Glutamatergic neuron (in vitro differentiated cells): ENCODE measurements around the gene ADORA2A. TPM values are rescaled to one million over a fixed set of nuclear protein-coding genes. Genes with fewer than 3 reads are reported as not detected.

Experiments
- DNase-seq: peaks from one replicate; pipeline ENCODE4 v3.0.0; 2022
- H3K27ac Mint-ChIP-seq: one replicate; pipeline ENCODE4 v1.8.0; 2020; ENCODE audit warnings: mild to moderate bottlenecking, mixed read lengths, inconsistent platforms; ENCODE audit not compliant: unreplicated experiment
- H3K27me3 Mint-ChIP-seq: one replicate; pipeline ENCODE4 v1.8.0; 2020; ENCODE audit warnings: mild to moderate bottlenecking, moderate library complexity, mixed read lengths, inconsistent platforms; ENCODE audit not compliant: unreplicated experiment
- H3K36me3 Mint-ChIP-seq: one replicate; pipeline ENCODE4 v1.8.0; 2020; ENCODE audit warnings: mild to moderate bottlenecking, mixed read lengths, inconsistent platforms; ENCODE audit not compliant: unreplicated experiment
- H3K4me1 Mint-ChIP-seq: one replicate; pipeline ENCODE4 v1.8.0; 2020; ENCODE audit warnings: mild to moderate bottlenecking, low read depth, mixed read lengths, inconsistent platforms; ENCODE audit not compliant: unreplicated experiment
- H3K4me3 Mint-ChIP-seq: one replicate; pipeline ENCODE4 v1.8.0; 2020; ENCODE audit warnings: mild to moderate bottlenecking, mixed read lengths, inconsistent platforms; ENCODE audit not compliant: unreplicated experiment
- H3K9me3 Mint-ChIP-seq: one replicate; pipeline ENCODE4 v1.8.0; 2020; ENCODE audit warnings: mild to moderate bottlenecking, moderate library complexity, mixed read lengths, inconsistent platforms; ENCODE audit not compliant: unreplicated experiment
- total RNA-seq: library from RNA; stranded (reverse); fragmentation: NEBNext Ultra II Directional; extraction: Animal tissue kit (Norgen Biotek cat#: 25700); gene quantifications from one replicate; pipeline ENCODE4 v1.2.1, GENCODE V29; 2021; ENCODE audit not compliant: unreplicated experiment
- TF ChIP-seq, protein P1 (sequence below): fragments of 200-600 bp; sonication (generic); IDR thresholded peaks from one replicate; pipeline ENCODE4 v1.5.0; 2021; ENCODE audit not compliant: partially characterized antibody, unreplicated experiment

The ADORA2A gene
- total RNA-seq, 1 donor from 2014 or later = 15.9 TPM

DNA sequence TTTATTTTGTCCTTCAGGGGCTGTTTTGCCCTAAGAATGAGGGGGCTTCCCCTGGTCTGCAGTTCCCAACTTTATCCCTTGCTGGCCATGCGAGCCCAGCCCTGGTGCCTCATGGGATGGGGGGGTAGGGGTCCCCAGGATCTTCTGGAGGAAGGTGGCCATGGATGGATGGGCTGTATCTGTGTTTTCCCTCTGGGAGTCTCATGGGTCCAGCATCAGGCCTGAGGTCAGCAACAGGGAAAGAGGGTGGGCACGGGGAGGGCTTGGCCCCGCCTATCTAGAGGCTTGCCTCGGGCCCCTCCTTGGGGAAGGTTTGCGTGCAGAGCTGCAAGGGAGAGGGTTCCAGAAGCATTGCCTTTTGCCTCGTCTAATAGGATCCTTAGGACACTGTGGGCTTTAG, 10.8 kb upstream of the ADORA2A start:
- Mint-ChIP-seq H3K4me3 (peak overlapping the region; percentile 45), H3K36me3 (no peaks in the 10 kb centered on the region), H3K9me3 (peaks cover 26% of the 10 kb centered on the region), H3K27ac (peak overlapping the region; percentile 90), H3K27me3 (peaks cover 23% of the 10 kb centered on the region), H3K4me1 (peaks cover 35% of the 10 kb centered on the region)
- TF ChIP-seq, protein P1, sequence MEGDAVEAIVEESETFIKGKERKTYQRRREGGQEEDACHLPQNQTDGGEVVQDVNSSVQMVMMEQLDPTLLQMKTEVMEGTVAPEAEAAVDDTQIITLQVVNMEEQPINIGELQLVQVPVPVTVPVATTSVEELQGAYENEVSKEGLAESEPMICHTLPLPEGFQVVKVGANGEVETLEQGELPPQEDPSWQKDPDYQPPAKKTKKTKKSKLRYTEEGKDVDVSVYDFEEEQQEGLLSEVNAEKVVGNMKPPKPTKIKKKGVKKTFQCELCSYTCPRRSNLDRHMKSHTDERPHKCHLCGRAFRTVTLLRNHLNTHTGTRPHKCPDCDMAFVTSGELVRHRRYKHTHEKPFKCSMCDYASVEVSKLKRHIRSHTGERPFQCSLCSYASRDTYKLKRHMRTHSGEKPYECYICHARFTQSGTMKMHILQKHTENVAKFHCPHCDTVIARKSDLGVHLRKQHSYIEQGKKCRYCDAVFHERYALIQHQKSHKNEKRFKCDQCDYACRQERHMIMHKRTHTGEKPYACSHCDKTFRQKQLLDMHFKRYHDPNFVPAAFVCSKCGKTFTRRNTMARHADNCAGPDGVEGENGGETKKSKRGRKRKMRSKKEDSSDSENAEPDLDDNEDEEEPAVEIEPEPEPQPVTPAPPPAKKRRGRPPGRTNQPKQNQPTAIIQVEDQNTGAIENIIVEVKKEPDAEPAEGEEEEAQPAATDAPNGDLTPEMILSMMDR = no peak
- peak; percentile 25 for DNase-seq

DNA sequence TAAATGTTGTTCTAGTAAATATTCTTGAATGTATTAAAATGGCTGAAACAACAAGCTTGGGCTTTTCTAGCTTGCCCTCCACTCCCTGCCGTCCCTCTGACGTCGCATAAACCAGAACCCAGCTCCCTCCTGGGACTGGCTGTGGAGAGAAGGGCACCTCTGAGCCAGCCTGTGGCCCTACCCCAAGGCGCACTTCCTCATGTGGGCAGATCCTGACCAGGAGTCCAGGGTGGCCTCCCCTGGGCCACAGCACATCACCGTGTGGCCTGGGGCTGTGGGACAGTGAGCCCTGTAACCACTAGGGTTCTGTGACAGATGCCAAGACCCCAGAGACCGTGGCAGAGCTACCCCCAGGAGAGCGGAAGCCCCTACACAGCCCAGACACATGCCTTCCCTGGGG, 10.2 kb upstream of the ADORA2A start:
- TF ChIP-seq, protein P1 = no peak
- Mint-ChIP-seq H3K27ac (peak overlapping the region; percentile 90), H3K27me3 (peaks cover 22% of the 10 kb centered on the region), H3K4me1 (peaks cover 35% of the 10 kb centered on the region), H3K9me3 (peaks cover 24% of the 10 kb centered on the region), H3K4me3 (no peak overlapping the region), H3K36me3 (no peaks in the 10 kb centered on the region)
- no peak for DNase-seq

GRCh38 chr22:24417901-24418641, 9.3 kb upstream of the ADORA2A start:
- no peak for DNase-seq
- Mint-ChIP-seq H3K9me3 (peaks cover 21% of the 10 kb centered on the region), H3K36me3 (no peaks in the 10 kb centered on the region), H3K27ac (no peak overlapping the region), H3K4me1 (peaks cover 32% of the 10 kb centered on the region), H3K4me3 (no peak overlapping the region), H3K27me3 (peaks cover 25% of the 10 kb centered on the region)
- TF ChIP-seq, protein P1 = no peak

DNA sequence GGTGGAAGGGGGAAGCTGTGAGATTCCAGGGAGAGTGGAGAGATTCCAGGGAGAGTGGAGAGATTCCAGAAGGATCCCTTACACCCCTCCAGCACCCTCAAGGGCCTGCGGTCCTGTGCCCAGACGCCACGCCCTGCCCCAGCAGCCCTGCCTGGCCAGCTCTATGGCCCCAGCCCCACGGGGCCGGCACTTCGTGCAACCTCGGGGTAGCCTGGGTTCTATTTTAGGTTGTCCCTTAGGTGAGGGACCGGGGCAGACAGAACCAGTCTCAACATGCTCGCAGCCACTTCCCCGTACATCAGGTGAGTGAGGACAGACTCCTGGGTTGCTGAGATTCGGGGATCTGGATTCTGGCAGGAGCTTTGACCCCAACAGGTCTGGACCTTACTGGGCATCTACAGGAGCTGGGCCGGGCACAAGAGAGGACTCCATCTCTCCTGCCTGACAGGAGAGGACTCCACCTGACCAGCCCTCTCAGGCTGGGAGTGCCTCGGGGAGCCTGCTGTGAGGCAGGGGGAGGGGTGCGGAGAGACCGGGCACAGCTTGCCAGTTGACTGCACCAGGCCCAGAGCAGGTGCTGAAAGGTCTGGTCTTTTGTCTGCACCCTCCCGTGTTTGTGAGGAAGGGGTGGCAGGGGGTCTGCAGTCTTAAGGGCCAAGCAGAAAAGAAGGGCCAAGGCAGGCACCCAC, 8.5 kb upstream of the ADORA2A start:
- Mint-ChIP-seq H3K4me3 (no peak overlapping the region), H3K27me3 (peaks cover 26% of the 10 kb centered on the region), H3K27ac (no peak overlapping the region), H3K4me1 (peaks cover 26% of the 10 kb centered on the region), H3K36me3 (no peaks in the 10 kb centered on the region), H3K9me3 (peaks cover 21% of the 10 kb centered on the region)
- DNase-seq = peak; percentile 21
- TF ChIP-seq, protein P1 = no peak

DNA sequence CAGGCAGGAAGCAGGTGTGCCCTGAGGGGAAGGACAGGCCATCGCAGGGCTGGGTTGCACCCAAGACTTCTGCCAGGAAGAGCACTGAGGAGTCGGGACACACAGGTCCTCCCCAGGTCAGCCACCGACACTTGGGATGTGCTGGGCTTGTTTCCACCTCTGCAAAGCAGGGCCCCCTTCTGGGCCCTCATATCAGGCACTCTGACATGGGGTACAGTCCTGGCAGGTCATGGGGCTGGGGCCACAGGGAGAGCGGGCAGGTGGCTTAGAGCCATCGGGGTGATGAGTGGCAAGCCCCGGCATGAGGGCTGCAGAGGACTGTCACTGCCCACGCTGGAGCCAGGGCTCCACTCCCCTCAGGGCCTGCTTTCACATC, 7.9 kb upstream of the ADORA2A start:
- TF ChIP-seq, protein P1 = no peak
- Mint-ChIP-seq H3K9me3 (peaks cover 21% of the 10 kb centered on the region), H3K4me3 (no peak overlapping the region), H3K36me3 (no peaks in the 10 kb centered on the region), H3K27ac (no peak overlapping the region), H3K27me3 (peaks cover 26% of the 10 kb centered on the region), H3K4me1 (peaks cover 25% of the 10 kb centered on the region)
- DNase-seq = peak; percentile 16
